NCI-H146 treated with DMSO at 0.1 percent for 48 hours (cell line): Measurements from ENCODE around the gene ADGRD1.

ENCODE experiments used
- DNase-seq: peaks from one replicate; lab custom pipeline; 2025; ENCODE audit not compliant: unreplicated experiment; lab: John Stamatoyannopoulos, UW

ADGRD1 gene

GRCh38 chr12:130965214-130965613, 11.5 kb downstream of the ADGRD1 start:
- DNase-seq = no peak

DNA sequence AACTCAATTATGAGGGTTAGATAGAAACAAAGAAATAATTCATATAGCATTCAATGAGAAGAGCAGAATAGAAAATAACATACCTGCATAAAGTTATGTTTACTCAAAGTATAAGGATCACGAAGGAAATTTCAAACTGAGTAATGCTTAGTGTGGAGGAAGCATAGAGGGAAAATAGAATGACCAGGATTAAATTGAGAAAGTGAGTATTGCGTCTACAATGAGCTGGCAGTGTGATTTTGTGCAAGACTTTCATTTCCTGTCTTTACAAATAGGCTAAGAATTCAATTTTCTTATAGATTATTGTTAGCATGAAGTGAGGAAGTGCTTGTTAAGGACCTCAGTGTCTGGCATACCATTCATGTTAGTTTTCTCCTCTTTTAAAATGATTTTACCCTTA, 12.0 kb downstream of the ADGRD1 start:
- no peak for DNase-seq

GRCh38 chr12:130966443-130967030, 12.8 kb downstream of the ADGRD1 start:
- no peak for DNase-seq

- no peak for DNase-seq
These were observed 13.9 kb downstream of the ADGRD1 start for GRCh38 chr12:130967636-130968035.

DNA sequence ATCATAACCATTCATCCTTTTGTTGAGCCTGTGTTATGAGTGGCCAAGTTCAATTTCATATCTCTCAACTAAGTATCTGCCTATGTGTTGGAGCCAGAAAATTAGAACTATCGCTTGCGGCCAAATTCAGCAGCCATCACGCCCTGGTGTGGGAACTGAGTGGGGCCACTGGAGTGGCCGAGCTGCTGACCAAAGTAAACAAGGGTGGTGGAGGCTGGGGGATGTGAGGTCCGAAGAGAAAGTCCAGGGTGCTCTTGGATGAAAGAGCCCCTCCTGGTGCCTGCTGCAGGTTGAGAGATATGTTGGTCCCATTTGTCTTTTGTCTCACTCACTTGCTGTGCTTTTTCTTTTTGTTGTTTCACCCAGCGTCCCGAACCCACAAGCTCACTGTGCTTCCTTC, 14.9 kb downstream of the ADGRD1 start:
- DNase-seq = no peak

DNA sequence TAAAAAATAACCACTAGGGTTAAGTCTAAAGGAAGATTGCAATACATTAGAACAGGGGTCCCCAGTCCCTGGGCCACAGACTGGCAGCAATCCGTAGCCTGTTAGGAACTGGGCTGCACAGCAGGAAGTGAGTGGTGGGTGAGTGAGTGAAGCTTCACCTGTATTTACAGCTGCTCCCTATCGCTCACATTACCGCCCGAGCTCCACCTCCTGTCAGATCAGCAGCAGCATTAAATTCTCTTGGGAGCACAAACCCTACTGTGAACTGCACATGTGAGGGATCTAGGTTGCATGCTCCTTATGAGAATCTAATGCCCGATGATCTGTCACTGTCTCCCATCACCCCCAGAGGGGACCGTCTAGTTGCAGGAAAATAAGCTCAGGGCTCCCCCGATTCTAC, 15.5 kb downstream of the ADGRD1 start:
- DNase-seq = no peak

DNA sequence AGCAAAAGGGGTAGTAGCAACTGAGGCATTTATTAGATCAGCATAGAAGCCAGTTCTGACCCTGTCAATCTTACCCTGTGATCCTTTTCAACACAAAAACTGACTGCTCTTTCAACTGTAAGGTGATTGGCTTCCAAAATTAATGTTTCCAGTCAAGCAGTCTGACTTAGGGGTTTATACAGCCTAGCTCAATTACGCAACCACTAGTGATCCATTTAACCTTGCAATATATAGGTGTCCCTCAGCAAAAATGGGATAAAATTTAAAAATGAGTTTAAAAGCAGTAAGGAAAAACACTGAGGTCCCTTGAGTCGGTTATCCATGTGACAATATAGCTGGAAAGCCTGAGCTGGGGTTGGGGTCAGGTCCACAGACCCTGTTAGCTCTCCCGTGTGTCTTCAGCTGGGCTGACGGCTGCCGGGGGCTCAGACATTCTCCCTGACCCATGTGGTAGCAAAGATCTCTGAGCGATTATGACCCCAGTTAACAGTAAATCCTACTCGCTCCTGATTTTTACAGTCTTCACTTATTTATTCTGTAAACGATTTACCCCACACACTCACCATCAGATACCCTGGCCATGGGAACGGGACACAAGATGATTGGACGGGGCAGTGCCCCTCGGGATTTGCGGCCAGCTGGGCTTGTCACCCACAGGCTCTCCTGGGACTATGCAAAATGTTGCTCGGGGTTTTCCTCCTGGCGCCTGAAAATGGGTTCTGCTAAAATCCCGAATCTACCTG, 16.6 kb downstream of the ADGRD1 start:
- no peak for DNase-seq

GRCh38 chr12:130970908-130971233, 17.2 kb downstream of the ADGRD1 start:
- no peak for DNase-seq

DNA sequence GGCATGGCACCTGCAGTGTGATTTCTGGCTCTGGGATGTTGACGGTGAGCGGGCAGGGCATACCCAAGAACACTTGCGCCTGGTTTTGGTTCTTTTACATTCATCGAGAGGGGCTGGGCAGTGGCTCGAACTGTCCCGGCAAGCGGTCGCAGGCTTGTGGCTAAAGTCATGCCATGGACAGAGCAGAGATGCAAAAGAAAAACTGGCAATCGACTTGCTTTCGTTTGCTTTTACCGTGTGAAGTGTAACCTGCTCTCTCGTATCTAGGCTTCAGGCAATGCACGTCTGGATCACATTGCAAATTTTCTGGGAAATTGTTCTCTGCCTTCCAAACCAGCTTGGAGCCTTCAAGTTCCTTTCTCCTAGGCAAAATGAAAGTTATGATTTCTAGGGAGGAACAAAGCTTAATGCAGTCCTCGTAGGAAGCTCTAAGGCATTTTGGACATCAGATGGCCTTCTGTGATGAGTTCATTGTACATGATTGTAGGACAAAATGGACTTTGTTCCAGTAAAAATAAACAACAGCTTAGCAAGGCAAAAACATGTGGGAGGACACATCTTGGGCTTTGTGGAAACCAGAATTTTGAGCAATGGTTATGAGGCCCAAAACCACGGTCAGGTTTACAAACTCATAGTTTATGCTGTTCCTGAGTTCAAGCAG, 18.3 kb downstream of the ADGRD1 start:
- DNase-seq = no peak

DNA sequence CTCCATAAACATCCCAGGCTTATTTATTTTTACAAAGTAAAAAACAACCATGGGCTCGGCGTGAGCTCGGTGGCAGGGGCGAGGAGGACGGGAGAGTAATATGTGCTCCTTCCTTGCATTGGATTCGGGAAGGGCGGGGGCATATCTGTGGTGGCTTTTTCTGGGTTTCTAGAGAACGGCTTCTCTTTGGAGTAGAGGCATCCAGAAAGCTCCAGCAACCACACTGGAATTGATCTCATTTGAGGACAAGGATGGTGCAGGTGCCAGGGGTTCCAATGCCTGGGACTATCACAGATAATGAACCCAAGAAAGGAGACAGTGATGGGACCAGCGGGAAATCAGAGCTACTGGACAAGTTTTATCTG, 18.9 kb downstream of the ADGRD1 start:
- DNase-seq = no peak

DNA sequence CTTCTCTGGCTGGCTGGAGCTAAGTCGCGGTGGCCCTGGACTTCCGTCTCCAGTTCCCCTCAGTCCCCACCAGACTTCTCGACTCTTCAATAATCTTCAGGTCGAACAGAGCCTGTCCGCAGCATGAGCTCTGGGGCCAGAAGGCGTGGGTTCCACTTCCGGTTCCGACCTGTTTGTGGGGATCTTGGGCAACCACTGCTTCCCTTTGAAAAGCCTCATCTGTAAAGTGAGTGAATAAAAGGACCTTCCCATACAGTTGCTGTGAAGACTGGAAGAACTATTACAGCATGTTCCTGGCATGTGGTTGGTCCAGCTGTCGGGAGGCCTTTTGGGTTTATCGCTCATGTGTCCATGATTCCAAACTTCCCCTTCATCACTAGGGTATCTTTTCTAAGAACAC, 19.4 kb downstream of the ADGRD1 start:
- no peak for DNase-seq

DNA sequence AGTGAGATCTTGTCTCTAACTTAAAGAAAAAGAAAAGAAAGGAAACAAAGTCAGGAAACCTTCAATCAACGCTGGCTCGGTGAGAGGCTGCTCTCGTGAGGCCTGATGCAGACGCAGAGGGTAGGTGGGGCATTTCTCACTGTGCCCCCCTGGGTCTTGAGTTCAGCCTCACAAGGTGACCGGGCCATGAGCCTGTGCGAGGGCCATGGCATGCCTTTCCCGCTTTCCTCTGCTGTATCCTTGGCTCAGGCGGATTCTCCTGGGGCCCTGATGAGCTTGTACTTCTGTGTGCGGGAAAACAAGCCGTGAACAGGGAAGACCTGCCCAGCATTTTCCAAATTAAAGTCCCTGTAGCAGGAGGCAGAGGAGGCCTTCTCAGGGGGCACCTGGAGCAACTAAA, 20.2 kb downstream of the ADGRD1 start:
- no peak for DNase-seq

GRCh38 chr12:130975116-130975515, 21.4 kb downstream of the ADGRD1 start:
- DNase-seq = no peak

DNA sequence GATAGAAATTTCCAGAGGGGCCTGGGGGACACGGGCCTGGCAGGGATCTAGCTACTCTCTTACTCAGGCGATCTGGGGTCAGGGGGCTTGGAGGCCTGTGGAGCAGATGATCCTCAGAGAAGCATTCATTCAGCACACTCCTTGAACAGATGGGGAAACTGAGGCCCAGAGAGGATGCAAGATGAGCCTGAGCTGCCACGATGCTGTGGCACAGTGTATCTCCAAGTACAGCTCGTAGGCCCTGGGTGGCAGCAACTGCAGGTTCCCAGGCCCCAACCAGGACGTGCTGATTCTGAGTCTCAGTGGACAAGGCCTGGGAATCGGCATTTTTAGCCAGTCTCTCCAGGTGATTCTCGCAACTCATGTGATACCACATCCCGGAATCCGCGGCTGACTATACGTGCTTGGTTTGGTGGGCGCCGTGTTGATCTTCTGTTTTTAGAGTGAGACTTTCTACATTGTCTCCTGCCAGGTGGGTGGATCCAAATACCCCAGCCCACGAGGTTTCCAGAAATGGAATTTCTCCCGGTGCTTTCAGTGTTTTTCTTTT, 22.5 kb downstream of the ADGRD1 start:
- no peak for DNase-seq

DNA sequence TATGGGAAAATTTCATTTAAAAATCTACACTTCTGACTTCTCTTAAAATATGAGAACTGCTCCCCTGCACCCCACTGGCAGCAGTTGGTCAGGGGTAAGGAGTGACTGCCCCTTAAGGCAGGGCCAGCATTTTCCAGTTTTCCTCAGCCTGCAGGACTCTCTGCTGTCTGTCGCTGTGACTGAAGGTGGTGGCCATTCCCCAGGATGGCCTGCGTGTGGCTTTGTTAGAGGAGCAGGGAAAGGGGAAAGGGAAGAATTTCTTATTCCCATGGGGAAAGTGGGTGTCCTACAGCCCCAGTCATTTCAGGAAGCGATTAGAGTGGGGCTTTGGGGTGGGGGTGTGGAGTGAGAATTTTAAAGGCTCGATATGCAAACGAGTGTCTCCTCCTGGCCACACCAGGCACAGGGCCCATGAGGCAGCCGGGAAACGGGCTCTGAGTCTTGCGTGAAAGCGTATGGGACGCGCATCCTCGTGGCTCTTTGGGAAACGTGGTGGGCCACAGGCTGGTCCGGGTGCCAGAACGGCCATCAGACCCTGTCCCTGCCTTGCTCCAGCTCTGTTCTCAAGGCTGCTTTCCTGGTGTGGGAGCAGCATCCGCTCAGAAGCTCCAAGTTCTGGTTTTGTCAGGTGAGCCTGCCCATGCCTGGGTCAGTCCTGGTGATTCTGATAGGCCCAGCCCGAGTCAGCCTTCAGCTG, 23.5 kb downstream of the ADGRD1 start:
- no peak for DNase-seq

DNA sequence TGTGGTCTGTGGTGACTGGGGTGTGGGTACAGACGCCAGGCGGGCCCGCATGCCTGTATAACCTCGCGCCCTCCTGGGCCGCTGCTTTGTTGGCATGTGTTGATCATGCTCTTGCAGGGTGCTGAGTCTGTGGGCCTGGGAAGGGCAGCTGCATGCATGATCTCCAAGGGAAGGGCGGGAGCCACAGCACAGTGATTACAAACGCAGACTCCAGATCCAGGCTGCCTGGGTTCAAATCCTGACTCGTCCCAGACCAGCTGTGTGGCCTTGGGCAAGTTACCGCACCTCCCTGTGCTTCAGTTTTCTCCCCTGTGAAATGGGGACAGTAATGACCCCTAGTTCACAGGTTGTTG, 24.0 kb downstream of the ADGRD1 start:
- DNase-seq = no peak

DNA sequence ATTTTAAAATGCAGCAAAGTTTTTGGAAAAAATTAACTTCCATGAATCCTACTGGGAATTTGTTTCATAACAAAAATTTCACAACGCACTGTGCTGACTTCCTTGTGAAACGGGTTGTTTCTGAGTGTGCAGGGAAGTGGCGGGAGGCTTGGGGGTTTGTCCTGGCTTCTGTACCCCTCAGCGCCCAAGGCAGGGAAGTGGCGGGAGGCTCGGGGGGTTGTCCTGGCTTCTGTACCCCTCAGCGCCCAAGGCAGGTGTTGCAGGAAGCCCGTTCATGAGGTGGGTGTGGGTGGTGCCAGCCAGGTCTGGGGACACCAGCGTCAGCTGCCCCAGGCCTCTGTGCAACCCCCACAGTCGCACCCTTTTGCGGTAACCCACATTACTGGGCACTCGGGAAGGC, 25.1 kb downstream of the ADGRD1 start:
- DNase-seq = no peak

DNA sequence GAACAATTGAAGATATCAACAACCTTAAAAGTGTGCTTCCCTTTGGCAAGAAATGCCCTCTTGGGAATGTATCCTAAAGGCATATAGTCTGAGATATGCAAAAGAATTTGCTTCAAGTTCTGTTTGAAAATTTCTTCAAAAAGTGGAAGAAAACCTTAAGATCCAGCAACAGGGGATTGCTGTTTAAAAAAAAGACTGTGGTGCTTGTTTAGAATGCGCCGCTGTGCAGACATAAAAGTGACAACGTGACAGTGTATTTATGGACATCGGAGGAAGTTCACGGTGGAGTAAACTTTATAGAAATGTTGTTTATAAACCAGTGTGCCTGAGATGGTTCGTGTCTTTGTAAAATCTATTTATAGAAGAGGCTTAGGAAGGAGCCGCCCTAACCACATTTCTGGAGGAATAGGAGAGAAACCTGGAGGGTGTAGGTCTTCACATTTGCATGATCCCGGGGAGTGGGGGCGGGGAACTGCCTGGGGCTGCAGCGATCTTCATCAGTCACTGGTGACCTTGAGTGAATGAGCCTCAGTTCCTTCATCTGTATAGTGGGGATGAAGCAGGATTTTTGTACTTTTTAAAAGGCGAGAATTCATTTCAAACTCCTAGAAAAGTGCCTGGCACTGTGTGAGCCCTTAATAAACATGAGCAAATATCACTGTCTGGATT, 27.5 kb downstream of the ADGRD1 start:
- DNase-seq = no peak

GRCh38 chr12:130981911-130982310, 28.2 kb downstream of the ADGRD1 start:
- no peak for DNase-seq

DNA sequence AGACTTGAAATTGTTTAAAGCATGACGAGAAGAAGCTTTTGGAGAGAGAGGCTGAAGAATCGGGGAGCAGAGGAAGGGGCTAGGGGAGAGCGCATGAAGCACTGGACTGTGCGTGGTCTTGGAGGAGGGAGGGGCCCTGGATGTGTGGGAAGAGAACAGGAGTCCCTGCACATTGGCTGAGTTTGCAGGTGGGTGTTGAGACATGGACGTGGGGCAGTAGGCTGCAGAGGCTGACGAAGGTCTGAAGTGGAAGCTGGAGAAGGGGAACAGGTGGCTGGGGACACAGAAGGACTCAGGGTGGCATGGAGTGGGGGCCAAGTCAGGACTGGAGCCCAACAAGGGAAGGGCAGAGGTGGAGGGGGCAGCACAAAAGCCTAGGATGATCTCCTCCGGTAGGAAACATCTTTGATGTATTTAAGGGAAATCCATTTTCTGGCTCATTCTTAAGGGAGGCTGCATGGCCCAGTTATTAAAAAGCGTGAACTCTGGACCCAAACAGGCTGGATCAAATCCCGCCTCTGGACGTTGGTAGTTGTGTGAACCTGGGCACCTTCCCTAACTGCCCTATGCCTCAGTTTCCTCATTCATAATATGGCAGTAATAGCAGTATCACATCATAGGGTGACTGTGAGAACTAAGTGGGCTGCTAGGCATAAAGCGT, 29.0 kb downstream of the ADGRD1 start:
- no peak for DNase-seq
